ENCODE data around the gene ZBTB34.

ZBTB34 gene

GRCh38 chr9:126919193-126919592, 58.8 kb downstream of the ZBTB34 start:
- DNase-seq (ENCODE audit: low read depth, low spot score) = no peak

GRCh38 chr9:126925876-126926275, 65.4 kb downstream of the ZBTB34 start:
- no peak for DNase-seq (ENCODE audit: low read depth, low spot score)

- no peak for DNase-seq (ENCODE audit: low read depth, low spot score)
These were observed 65.9 kb downstream of the ZBTB34 start for GRCh38 chr9:126926364-126926763.

GRCh38 chr9:126927419-126927818, 67.0 kb downstream of the ZBTB34 start:
- no peak for DNase-seq (ENCODE audit: low read depth, low spot score)

GRCh38 chr9:126932871-126933321, 72.5 kb downstream of the ZBTB34 start:
- DNase-seq (ENCODE audit: low read depth, low spot score) = no peak

GRCh38 chr9:126933334-126933980, 73.0 kb downstream of the ZBTB34 start:
- DNase-seq (ENCODE audit: low read depth, low spot score) = no peak

- no peak for DNase-seq (ENCODE audit: low read depth, low spot score)
These were observed 74.0 kb downstream of the ZBTB34 start for GRCh38 chr9:126934441-126934840.
